OCI-LY3 (cell line): Measurements from ENCODE around the gene LYPD1.

Source experiments
- EZH2phosphoT487 ChIP-seq: fragments of 200-600 bp; shearing (Covaris generic); IDR thresholded peaks from 2 replicates; pipeline ENCODE4 v1.6.1; 2018; ENCODE audit warnings: antibody characterized with exemption, mixed run types, low read depth
- TF ChIP-seq, protein P1 (sequence below): fragments of 200-600, 300-600 bp; sonication (generic); IDR thresholded peaks from 2 replicates; pipeline ENCODE4 v1.5.1; 2014; ENCODE audit warnings: antibody characterized with exemption, low read length, low read depth

GRCh38 chr2:132633635-132634034, 36.4 kb downstream of the LYPD1 start:
- TF ChIP-seq, protein P1, sequence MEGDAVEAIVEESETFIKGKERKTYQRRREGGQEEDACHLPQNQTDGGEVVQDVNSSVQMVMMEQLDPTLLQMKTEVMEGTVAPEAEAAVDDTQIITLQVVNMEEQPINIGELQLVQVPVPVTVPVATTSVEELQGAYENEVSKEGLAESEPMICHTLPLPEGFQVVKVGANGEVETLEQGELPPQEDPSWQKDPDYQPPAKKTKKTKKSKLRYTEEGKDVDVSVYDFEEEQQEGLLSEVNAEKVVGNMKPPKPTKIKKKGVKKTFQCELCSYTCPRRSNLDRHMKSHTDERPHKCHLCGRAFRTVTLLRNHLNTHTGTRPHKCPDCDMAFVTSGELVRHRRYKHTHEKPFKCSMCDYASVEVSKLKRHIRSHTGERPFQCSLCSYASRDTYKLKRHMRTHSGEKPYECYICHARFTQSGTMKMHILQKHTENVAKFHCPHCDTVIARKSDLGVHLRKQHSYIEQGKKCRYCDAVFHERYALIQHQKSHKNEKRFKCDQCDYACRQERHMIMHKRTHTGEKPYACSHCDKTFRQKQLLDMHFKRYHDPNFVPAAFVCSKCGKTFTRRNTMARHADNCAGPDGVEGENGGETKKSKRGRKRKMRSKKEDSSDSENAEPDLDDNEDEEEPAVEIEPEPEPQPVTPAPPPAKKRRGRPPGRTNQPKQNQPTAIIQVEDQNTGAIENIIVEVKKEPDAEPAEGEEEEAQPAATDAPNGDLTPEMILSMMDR: no peak
- TF ChIP-seq EZH2phosphoT487: no peak
